DMS 273 (cell line): ENCODE measurements around the gene DOCK10.

Experiments used
- DNase-seq: peaks from one replicate; lab custom pipeline; 2025; ENCODE audit not compliant: unreplicated experiment; lab: John Stamatoyannopoulos, UW

DOCK10 gene

DNA sequence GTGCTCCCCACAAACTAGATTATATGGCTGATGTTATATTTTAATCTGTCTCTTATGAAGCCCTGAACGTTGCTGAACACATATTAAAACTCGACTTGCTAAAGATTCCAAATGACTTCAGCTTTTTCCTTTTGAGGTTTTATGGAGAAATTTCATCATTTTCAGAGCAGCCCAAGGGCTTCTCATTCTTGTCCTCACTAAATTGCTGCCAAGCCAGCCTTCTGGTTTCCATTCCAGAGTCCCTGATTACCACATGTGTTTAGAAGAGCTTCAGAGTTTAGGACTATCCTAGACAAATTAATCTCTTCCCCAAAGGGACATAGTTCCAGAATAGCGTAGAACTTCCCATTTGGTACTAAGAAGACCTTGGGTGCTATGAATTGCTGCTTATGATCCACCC lies 248.3 kb downstream of the DOCK10 start:
- no peak for DNase-seq

- no peak for DNase-seq
Measured at GRCh38 chr2:224786848-224787247, 255.4 kb downstream of the DOCK10 start.

GRCh38 chr2:224781400-224781799 lies 260.9 kb downstream of the DOCK10 start:
- DNase-seq: no peak

- no peak for DNase-seq
Measured at GRCh38 chr2:224780823-224781222, 261.4 kb downstream of the DOCK10 start.

DNA sequence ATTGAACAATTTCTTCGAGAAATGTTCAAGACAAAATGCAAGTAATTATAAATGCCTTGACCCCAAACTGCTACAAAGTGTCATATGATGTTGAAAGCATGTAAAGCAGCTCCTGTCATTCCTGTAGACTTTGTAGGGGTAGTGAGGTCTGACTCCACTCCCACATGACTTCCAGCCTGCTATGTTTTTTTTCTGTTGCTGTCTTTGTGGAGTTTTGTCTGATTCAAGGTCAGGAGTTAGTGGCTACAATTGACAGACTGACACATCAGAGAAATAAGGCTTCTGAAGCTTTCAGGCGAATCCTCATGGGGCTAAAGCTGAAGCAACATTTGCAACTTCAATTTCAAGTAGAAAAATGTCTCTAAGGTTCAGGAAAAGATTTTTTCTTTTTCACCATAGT lies 262.2 kb downstream of the DOCK10 start:
- DNase-seq: no peak

- peak; percentile 64 for DNase-seq
Measured at GRCh38 chr2:224778474-224778877, 263.8 kb downstream of the DOCK10 start.

GRCh38 chr2:224777559-224777930 lies 264.7 kb downstream of the DOCK10 start:
- no peak for DNase-seq

GRCh38 chr2:224776795-224777558 lies 265.3 kb downstream of the DOCK10 start:
- no peak for DNase-seq

DNA sequence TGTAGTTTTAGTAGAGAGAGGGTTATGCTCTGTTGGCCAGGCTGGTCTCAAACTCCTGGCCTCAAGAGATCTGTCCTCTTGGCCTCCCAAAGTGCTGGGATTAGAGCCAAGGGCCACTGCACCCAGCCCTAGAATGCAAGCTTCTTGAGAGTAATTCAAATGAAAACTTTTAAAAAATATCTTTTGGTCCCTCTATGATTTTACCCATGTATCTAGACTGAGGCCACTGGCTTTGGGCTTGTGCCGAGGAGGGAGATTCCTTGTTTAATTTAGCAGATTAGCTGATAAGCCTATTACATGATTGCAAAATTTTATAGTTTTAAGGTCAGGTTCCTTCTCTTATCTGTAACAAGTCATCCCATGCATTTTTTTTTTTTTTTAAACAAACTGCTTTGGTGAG lies 266.6 kb downstream of the DOCK10 start:
- no peak for DNase-seq

DNA sequence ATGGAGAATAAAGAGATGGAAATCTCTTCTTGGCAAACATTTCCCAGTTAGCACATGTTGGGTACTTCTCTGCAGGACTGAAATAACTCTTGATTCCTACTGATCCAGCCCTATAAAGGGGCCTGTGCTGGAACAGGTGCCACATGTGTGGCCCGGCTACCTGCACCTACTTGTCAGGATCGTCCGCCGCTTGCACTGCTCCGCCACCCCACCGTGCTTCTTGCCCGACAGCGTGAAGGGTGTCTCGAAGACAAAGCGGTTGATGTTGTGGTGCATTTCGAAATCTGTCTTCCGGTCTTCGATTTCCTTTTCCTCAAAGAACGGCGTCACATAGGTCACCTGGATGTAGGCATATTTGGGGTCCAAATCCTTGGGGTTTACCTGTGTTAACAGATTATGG lies 267.5 kb downstream of the DOCK10 start:
- no peak for DNase-seq

DNA sequence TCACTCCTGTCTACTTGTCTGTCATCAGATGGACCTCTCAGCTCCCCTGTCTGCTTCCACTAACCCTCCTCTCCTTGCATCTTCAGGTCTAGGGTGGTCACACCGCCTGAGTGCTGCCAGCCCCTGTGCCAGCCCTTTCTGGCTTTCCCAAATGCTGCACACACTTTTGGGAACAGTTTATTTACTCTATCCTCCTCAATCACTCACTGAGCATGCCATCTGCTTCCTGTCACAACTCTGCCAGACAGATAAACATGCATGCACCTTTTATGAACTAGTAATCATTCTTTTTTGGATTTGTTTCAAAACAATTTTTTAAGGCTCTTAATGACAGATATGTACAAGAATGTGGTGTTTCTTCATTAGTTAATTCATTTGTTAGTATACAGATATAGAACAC lies 269.8 kb downstream of the DOCK10 start:
- DNase-seq: peak; percentile 33

GRCh38 chr2:224769489-224769888 lies 272.8 kb downstream of the DOCK10 start:
- no peak for DNase-seq

GRCh38 chr2:224764565-224765236 lies 277.6 kb downstream of the DOCK10 start:
- DNase-seq: no peak

GRCh38 chr2:224757934-224758548 lies 284.2 kb downstream of the DOCK10 start:
- DNase-seq: no peak

GRCh38 chr2:224753743-224754540 lies 288.3 kb downstream of the DOCK10 start:
- no peak for DNase-seq

DNA sequence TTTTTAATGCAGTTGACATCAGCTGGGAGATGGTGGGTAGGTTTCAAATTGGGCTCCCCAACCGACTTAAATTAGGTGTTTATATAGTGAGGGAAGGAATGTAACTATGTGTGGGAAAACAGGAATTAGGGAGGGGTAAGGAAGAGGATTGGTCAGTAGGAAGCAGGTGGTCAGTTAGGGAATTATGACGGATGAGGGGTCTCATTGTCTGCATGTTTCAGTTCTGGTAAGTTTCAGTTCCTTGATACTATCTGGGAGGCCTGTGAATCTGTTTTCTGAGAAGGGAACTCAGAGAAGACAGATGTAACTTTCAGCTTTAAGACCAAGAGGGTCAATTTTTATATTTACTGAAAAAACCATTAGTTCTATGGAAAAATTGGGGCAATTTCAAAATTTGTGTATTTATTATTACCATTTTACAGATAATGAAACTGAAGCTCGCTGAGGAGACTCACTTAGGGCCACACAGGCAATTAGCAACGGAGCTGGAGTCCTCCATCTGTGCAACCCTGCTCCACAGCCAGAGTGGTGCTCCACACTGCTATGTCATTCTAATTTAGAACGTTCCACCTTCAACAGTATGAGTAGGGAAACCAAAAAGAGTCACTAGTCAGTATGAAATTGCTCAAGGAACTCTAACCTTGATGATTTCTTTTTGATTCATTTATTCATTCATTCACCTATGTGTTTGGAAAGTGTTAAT lies 290.1 kb downstream of the DOCK10 start:
- DNase-seq: no peak

- DNase-seq: peak; percentile 24
Measured at GRCh38 chr2:224749136-224749535, 293.1 kb downstream of the DOCK10 start.

DNA sequence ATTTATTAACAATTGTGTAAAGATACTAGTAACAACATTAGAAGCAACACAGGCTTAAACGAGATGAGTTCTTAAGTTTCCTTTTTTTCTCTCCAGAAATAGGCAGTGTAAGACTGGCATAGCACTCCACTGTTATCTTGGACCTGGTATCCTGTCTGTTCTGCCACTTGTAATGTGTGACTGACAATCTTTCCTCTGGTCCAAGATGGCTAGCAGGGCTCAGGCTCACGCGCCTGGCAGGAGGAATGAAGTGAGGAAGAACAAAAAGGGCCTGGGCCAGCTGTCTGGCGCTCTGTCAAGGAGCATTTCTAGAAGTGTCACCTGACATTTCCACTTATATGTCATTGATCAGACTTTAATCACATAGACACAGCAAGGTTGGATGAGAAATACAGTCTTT lies 294.5 kb downstream of the DOCK10 start:
- no peak for DNase-seq

DNA sequence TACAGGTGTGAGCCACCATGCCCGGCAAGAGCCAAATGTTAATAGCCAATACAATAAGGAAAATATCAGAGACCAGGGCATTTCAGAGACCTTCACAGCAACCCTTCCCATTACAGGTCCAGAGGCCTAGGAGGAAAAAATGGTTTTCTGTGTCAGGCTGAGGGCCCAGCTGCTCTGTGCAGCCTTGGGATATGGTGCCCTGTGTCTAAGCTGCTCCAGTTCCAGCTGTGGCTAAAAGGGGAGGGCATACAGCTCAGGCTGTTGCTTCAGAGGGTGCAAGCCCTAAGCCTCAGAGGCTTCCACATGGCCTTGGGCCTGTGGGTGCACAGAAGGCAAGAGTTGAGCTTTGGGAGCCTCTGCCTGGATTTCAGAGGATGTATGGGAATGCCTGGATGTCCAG lies 306.0 kb downstream of the DOCK10 start:
- no peak for DNase-seq

- no peak for DNase-seq
Measured at GRCh38 chr2:224734949-224735348, 307.3 kb downstream of the DOCK10 start.

DNA sequence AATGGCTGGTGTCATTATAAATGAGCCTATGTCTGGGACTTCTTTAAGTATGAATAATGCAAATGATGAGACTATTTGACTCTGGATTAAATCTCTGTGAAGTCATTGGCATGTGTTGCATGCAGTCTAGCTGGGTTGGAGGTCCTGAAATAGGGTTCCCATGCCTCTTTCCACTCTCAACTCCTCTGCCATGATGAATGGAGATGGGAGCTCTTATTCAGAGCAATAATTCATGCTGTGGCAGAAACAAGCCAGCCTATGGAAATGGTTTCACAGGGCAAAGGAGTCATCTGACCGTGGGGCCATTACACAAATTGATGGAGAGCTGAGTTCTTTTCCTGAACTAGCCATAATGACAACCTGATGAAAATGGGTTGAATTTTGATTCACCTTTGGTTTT lies 310.6 kb downstream of the DOCK10 start:
- no peak for DNase-seq
